Stimulated activated CD8-positive, alpha-beta memory T cell treated with anti-CD3 and anti-CD28 coated beads, Interleukin-15, amount 100 ng/mL, for 4 hours (primary cell): ENCODE measurements around the gene ARID3A.
A peak's percentile ranks its signal among the peaks of the same experiment; 100 is the strongest.

Source experiments
- DNase-seq, 2 donors: peaks; one replicate each; pipeline ENCODE4 v3.0.0-alpha.2; 2020; ENCODE audit warnings: low read depth in 2 of 2

The ARID3A gene

DNA sequence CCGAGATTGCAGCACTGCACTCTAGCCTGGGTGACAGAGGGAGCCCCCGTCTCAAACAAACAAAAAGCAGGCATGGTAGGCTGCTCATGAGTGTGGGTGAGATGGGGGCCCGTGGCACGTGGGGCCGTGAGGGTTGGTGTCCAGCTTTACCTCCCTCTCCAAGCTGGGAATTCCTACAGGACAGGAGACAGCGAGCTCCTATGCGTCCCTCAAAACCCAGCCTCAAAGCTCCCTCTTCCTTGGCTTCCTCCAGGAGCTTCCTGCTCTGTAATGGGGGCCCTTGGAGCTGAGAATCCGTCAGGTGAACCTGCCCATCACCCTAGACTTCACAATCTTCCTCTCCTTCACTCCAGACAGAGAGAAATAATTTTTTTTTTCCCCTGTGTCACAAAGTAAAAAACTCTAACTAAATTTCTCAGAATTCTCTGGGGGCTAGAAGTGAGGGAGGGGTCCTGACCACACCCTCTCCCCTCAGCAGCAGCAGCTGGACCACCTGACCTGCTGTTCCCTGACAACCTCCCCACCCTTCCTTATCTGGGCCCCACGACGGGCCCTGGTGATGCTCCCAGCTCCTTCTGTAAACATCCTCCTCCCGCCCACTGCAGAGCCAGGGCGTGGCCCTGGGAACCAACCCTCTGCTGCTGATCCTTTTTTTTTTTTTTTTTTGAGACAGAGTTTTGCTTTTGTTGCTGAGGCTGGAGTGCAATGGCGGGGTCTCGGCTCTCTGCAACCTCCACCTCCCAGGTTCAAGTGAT is 36.2 kb downstream of the ARID3A start:
- no peak for DNase-seq

GRCh38 chr19:962683-963400 is 37.0 kb downstream of the ARID3A start:
- DNase-seq: no peak

GRCh38 chr19:963486-963951 is 37.7 kb downstream of the ARID3A start:
- DNase-seq: no peak

GRCh38 chr19:964116-964520 is 38.3 kb downstream of the ARID3A start:
- DNase-seq: no peak

DNA sequence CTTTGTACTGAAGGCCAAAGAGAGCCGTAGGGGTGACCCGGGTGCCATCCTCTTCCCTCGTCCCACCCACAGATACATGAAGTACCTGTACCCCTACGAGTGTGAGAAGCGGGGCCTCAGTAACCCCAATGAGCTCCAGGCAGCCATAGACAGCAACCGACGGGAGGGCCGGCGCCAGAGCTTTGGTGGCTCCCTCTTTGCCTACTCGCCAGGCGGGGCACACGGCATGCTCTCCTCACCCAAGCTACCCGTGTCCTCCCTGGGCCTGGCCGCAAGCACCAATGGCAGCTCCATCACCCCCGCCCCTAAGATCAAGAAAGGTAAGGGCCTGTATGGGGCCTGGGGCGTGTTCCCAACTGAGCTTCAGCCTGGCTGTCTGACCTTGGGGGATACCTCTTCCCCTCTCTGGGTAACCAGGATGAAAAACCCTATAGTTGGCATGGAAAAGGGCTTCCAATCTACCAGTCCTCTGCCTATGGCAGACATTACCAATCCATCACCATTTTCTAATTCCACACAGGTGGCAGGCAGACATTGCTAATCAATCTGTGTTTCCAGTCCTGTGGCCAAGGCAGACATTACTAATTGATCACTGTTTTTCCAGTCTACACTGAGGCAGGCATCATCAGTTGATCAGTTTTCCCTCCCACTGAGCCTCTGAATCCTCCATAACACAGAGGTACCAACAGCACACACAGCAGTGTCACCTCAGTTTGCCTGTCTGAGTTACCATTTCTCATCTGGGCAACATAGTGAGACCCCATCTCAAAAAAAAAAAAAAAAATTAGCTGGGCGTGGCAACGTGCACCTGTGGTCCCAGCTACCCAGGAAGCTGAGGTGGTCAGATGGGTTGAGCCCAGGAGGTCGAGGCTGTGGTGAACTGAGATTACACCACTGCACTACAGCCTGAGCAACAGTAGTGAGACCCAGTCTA is 39.2 kb downstream of the ARID3A start:
- DNase-seq: no peak

DNA sequence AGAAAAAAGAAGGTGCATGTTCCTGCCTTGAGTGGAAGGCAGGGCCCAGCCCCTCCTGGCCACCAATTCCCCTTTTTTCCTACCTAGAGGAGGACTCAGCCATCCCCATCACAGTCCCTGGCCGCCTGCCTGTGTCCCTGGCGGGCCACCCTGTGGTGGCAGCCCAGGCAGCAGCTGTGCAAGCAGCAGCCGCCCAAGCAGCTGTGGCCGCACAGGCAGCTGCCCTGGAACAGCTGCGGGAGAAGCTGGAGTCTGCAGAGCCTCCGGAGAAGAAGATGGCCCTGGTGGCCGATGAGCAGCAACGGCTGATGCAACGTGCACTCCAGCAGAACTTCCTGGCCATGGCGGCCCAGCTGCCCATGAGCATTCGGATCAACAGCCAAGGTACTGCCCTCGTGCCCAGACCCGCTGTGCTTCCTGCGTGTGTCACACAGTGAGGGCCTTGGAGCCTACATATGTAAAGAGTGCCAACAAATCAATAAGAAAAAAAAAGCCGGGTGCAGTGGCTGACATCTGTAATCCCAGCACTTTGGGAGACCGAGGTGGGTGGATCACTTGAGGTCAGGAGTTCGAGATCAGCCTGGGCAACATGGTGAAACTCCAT is 40.8 kb downstream of the ARID3A start:
- no peak for DNase-seq

DNA sequence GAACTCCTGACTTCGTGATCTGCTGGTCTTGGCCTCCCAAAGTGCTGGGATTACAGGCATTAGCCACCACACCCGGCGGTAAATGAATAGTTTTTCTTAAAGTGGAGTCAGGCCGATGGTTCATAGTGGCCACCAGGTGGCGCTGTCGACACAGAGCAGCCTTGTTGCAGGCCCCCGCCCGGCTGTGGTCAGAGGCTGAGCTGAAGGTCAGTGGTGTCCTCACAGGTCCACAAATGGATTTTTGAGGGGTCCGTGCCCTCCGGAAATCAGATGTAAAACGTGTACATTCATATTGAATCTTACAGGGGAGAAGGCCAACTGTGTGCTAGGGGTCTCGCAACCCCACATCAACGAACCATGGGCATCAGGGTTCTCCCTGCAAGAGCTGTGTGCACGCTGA is 44.9 kb downstream of the ARID3A start:
- no peak for DNase-seq

DNA sequence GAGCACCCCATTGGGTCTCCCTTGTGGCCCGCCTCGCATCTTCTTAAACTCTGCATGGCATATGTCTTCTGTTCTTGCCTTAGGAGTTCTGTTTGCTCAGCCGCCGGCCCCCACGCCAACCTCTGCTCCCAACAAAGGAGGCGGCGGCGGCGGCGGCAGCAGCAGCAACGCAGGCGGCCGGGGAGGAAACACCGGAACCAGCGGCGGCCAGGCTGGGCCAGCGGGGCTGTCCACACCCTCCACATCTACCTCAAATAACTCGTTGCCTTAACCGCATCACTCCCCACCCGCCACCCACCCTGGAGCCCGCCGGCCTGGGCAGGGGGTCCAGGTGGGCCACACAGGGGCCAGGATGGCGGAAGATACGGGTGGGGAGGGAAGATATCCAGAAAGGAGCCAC is 46.0 kb downstream of the ARID3A start:
- no peak for DNase-seq

DNA sequence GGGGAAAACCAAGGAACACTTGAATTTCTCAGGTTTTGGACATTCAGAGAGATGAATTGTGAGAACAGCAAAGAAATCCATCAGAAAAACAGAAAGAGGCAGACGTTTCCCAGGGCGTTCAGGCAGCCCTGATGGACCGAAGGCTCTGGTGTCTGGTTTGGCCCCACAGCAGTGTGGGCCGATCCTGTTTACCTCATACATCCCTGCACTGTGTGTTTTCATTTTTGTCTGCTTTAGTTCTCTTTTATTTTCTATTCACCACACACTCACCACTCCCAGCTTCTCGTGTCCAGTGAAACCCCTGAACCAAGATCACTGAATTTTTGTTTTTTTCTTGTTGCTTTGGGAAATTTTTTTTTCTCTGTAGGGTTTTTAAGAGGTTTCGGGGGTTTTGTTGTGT is 46.4 kb downstream of the ARID3A start:
- DNase-seq: no peak

DNA sequence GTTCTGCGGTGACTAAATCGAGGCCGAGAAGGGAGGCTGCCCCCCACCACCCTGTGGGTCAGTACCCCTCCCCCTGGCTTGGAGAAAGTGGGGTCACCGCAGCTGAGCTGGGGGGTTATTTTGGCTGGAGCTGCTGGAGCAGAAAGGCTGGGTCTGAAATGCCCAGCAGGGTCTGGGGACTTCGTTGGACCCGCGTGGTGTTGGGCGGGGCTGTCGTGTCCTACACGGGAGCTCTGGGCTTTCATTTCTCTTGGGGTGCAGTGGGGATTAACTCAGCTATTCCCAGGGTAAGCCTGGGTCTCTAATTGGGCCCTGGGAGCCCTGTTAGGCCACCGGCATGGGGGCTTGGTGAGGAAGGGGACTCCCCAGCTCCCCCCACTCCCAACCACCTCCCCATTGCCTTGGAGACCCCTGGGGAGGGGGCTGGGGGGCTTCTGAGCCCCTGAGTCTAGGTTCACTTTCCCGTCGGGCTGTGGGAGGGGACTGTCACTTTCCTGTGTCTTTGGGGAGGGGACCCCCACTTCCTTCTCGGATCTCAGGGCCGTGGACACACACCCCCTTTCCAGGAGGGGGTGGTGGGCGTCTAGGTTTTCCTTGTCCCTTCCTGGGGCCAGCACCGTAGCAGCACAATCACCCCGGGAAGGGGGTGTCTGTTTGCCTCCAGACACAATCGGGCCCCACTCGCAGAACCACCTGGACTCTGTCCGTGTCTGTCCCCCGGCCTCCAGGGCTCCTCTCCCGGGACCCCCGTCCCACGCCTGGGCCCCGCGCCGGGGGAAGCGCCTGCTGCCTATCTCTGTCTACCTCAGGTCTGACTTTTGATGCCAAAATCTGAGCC is 48.1 kb downstream of the ARID3A start:
- no peak for DNase-seq

- no peak for DNase-seq
Measured at GRCh38 chr19:974564-975257, 48.9 kb downstream of the ARID3A start.

DNA sequence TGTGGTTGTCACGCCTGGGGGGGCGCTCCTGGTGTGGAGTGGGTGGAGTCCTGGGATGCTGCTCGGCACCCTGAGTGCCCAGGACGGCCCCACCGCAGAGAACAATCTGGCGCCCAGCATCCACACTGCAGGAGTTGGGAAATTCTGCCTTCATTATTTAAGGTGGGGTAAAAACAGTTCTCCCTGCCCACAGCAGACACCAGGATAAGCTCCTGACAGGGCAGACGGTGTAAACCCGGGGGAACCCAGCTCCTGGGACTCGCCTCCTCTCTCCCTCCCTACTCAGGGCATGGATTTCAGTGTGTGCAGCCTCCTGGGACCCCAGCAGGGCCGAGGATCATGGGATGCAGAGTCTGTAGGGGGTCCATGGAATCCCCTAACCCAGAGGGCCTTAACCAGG is 50.6 kb downstream of the ARID3A start:
- DNase-seq: no peak

DNA sequence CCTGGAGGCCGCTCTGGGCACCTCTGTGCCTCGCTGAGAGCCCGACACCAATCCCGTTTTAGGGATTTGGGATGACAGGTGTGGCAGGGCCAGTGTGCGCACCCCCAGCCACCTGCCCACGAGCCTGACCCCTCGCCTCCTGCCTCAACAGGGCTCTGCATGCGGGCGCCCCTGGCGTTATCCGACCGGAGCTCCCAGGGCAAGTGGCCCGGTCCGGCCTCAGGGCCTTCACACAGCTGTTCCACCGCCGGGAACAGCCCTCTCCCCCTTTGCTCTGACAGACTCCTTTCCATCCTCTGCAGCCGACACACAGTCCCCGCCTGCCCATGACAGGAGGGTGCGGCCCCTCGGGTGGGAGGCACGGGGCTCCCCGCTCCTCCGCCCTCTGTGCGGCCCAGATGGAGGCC is 51.2 kb downstream of the ARID3A start:
- DNase-seq: no peak

GRCh38 chr19:979318-979741 is 53.5 kb downstream of the ARID3A start:
- no peak for DNase-seq

GRCh38 chr19:980133-980998 is 54.5 kb downstream of the ARID3A start:
- no peak for DNase-seq

- peak; percentile 36 to 61 for DNase-seq
Measured at GRCh38 chr19:982567-983170, 56.8 kb downstream of the ARID3A start.

GRCh38 chr19:984165-984967 is 58.5 kb downstream of the ARID3A start, which contains the start of gene WDR18:
TSS of gene WDR18 (plus strand) at chr19:984345. CDS start at chr19:984354, 9 bp downstream.
- DNase-seq: peak; percentile 80 to 82

- DNase-seq: no peak
Measured at GRCh38 chr19:986083-986482, 60.2 kb downstream of the ARID3A start.
